Effector memory CD4-positive, alpha-beta T cell (primary cell): ENCODE measurements around the gene POU2F3.
"Not testable (repeated sequence)": the region's sequence is repeated elsewhere in the genome, so short reads cannot be mapped to it uniquely, and the experiment has no call there.

Source experiments
- DNase-seq, 3 donors: peaks; one replicate each; pipeline ENCODE4 v3.0.0-alpha.2; 2020
- H3K27ac ChIP-seq: 2 replicates; pipeline ENCODE4 v1.7.0; 2013; ENCODE audit warnings: mild to moderate bottlenecking, low read length, moderate library complexity; ENCODE audit not compliant: insufficient read depth, poor library complexity, severe bottlenecking
- H3K27me3 ChIP-seq: replicated peaks from 2 replicates; pipeline ENCODE4 v1.7.0; 2013; ENCODE audit warnings: mild to moderate bottlenecking, low read length; ENCODE audit not compliant: insufficient read depth, control insufficient read depth, poor library complexity, severe bottlenecking
- H3K36me3 ChIP-seq: 2 replicates; pipeline ENCODE4 v1.7.0; 2013; ENCODE audit warnings: mild to moderate bottlenecking, low read length, moderate library complexity; ENCODE audit not compliant: control insufficient read depth, insufficient read depth
- H3K4me1 ChIP-seq: 2 replicates; pipeline ENCODE4 v1.7.0; 2013; ENCODE audit warnings: low read length, mild to moderate bottlenecking; ENCODE audit not compliant: control insufficient read depth, insufficient read depth, poor library complexity, severe bottlenecking
- H3K4me3 ChIP-seq: 2 replicates; pipeline ENCODE4 v1.7.0; 2013; ENCODE audit warnings: low read length, low read depth, mild to moderate bottlenecking; ENCODE audit not compliant: insufficient read depth, poor library complexity, severe bottlenecking
- H3K9me3 ChIP-seq: 2 replicates; pipeline ENCODE4 v1.7.0; 2013; ENCODE audit warnings: mild to moderate bottlenecking, low read length, moderate library complexity; ENCODE audit not compliant: control insufficient read depth

POU2F3 gene

GRCh38 chr11:120249279-120250262, 9.6 kb downstream of the POU2F3 start:
- H3K27ac ChIP-seq, result no peak overlapping the region
- no peaks in the 10 kb centered on the region for H3K36me3 ChIP-seq
- no peaks in the 10 kb centered on the region for H3K9me3 ChIP-seq
- DNase-seq, result no peak
- H3K4me1 ChIP-seq, result no peaks in the 10 kb centered on the region
- no peak overlapping the region for H3K4me3 ChIP-seq
- no peaks in the 10 kb centered on the region for H3K27me3 ChIP-seq

DNA sequence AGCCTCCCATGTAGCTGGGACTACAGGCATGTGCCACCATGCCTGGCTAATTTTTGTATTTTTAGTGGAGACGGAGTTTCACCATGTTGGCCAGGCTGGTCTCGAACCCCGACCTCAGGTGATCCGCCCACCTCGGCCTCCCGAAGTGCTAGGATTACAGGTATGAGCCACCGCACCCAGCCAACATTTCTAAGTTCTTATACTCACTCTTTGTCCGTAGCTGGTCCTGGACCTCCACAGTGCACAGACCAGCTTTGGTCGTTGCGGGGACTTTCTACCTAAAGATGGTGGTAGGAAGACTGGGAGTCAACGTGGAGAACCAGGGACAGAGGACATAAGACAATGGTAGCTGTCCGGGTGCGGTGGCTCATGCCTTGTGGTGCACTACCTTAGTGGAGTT, 13.4 kb downstream of the POU2F3 start:
- not testable (repeated sequence) for H3K4me3 ChIP-seq, DNase-seq, H3K9me3 ChIP-seq, H3K27me3 ChIP-seq, H3K4me1 ChIP-seq, H3K36me3 ChIP-seq, H3K27ac ChIP-seq

- Histone ChIP-seq H3K9me3 (no peaks in the 10 kb centered on the region), H3K36me3 (no peaks in the 10 kb centered on the region), H3K27ac (no peak overlapping the region), H3K4me1 (no peaks in the 10 kb centered on the region), H3K4me3 (no peak overlapping the region), H3K27me3 (no peaks in the 10 kb centered on the region)
- no peak for DNase-seq
Measured at GRCh38 chr11:120254788-120255518, 15.0 kb downstream of the POU2F3 start.

DNA sequence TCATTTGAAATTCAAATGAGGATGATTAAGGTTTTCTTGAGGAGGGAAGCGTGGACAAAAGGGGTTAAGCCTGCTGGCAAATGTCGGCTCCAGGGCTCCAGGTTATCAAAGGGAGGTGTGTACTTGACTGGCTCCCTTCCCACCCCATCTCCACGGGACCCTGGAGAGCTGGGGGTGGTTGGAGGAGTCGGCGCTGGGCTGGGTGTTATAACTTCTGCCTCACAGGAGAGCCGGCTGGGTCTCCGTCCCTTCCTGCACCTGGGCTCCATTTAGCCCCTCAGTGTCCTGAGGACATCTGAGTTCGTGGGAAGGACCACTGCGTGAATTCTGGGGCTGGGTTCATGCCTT, 15.6 kb downstream of the POU2F3 start:
- H3K27me3 ChIP-seq, result no peaks in the 10 kb centered on the region
- H3K27ac ChIP-seq, result no peak overlapping the region
- no peak for DNase-seq
- no peak overlapping the region for H3K4me3 ChIP-seq
- no peaks in the 10 kb centered on the region for H3K36me3 ChIP-seq
- no peaks in the 10 kb centered on the region for H3K4me1 ChIP-seq
- H3K9me3 ChIP-seq, result no peaks in the 10 kb centered on the region

GRCh38 chr11:120256178-120256577, 16.2 kb downstream of the POU2F3 start:
- Histone ChIP-seq H3K9me3 (no peaks in the 10 kb centered on the region), H3K27me3 (no peaks in the 10 kb centered on the region), H3K27ac (no peak overlapping the region), H3K4me3 (no peak overlapping the region), H3K36me3 (no peaks in the 10 kb centered on the region), H3K4me1 (no peaks in the 10 kb centered on the region)
- DNase-seq, result no peak

GRCh38 chr11:120256779-120257178, 16.8 kb downstream of the POU2F3 start:
- Histone ChIP-seq H3K27ac (no peak overlapping the region), H3K4me1 (no peaks in the 10 kb centered on the region), H3K27me3 (no peaks in the 10 kb centered on the region), H3K9me3 (no peaks in the 10 kb centered on the region), H3K4me3 (no peak overlapping the region), H3K36me3 (no peaks in the 10 kb centered on the region)
- DNase-seq, result no peak

DNA sequence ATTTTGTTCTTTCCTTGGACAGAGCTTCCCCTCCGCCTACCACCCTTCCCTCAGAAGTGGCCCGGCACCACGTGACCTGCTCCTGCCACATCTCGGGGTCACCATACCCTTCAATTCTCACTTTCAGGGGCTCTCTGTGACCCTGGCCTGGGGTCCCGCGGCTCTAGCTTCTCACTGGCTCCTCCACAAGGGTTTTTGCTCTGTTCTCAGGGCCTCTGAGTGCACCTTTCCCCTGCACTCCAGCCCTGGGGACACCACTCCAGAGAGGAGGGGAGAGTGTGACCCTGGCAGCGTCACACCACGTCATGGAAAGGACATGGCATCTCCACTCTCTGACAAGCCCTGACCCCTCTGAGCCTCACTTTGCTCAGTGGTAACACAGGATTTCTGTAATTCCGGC, 17.4 kb downstream of the POU2F3 start:
- Histone ChIP-seq H3K36me3 (no peaks in the 10 kb centered on the region), H3K27me3 (no peaks in the 10 kb centered on the region), H3K9me3 (no peaks in the 10 kb centered on the region), H3K4me3 (no peak overlapping the region), H3K27ac (no peak overlapping the region), H3K4me1 (no peaks in the 10 kb centered on the region)
- no peak for DNase-seq

GRCh38 chr11:120258661-120259060, 18.7 kb downstream of the POU2F3 start:
- Histone ChIP-seq H3K4me1 (no peaks in the 10 kb centered on the region), H3K4me3 (no peak overlapping the region), H3K27me3 (no peaks in the 10 kb centered on the region), H3K27ac (no peak overlapping the region), H3K9me3 (no peaks in the 10 kb centered on the region), H3K36me3 (no peaks in the 10 kb centered on the region)
- no peak for DNase-seq

- Histone ChIP-seq H3K9me3 (no peaks in the 10 kb centered on the region), H3K27me3 (no peaks in the 10 kb centered on the region), H3K4me1 (no peaks in the 10 kb centered on the region), H3K36me3 (no peaks in the 10 kb centered on the region), H3K27ac (no peak overlapping the region), H3K4me3 (no peak overlapping the region)
- DNase-seq, result no peak
Measured at GRCh38 chr11:120259241-120259640, 19.3 kb downstream of the POU2F3 start.

- Histone ChIP-seq H3K9me3 (no peaks in the 10 kb centered on the region), H3K4me3 (no peak overlapping the region), H3K4me1 (no peaks in the 10 kb centered on the region), H3K27ac (no peak overlapping the region), H3K36me3 (no peaks in the 10 kb centered on the region), H3K27me3 (no peaks in the 10 kb centered on the region)
- DNase-seq, result no peak
Measured at GRCh38 chr11:120259988-120260565, 20.1 kb downstream of the POU2F3 start.
